NB4 (cell line): Measurements from ENCODE around the gene SLC25A21.
A peak's percentile ranks its signal among the peaks of the same experiment; 100 is the strongest.

Source experiments
- DNase-seq: peaks from one replicate; pipeline ENCODE4 v3.0.0; 2010; ENCODE audit warnings: low read depth
- H3K4me3 ChIP-seq: one replicate; pipeline ENCODE4 v1.5.1; 2011; ENCODE audit warnings: mild to moderate bottlenecking, low read depth, low read length, moderate library complexity
- MYC ChIP-seq: IDR thresholded peaks from 2 replicates; pipeline ENCODE4 v1.6.1; 2011; ENCODE audit warnings: low read depth, low read length
- POLR2A ChIP-seq: IDR thresholded peaks from 2 replicates; pipeline ENCODE4 v1.6.1; 2011; ENCODE audit warnings: mild to moderate bottlenecking; ENCODE audit not compliant: insufficient read length; ENCODE audit errors: extremely low read depth
- TF ChIP-seq, protein P1 (sequence below): IDR thresholded peaks from 2 replicates; pipeline ENCODE4 v1.6.1; 2011; ENCODE audit warnings: low read depth, low read length
- TF ChIP-seq, protein P2 (sequence below): IDR thresholded peaks from one replicate; pipeline ENCODE4 v1.5.1; 2012; ENCODE audit warnings: low read depth, low read length

SLC25A21 gene

DNA sequence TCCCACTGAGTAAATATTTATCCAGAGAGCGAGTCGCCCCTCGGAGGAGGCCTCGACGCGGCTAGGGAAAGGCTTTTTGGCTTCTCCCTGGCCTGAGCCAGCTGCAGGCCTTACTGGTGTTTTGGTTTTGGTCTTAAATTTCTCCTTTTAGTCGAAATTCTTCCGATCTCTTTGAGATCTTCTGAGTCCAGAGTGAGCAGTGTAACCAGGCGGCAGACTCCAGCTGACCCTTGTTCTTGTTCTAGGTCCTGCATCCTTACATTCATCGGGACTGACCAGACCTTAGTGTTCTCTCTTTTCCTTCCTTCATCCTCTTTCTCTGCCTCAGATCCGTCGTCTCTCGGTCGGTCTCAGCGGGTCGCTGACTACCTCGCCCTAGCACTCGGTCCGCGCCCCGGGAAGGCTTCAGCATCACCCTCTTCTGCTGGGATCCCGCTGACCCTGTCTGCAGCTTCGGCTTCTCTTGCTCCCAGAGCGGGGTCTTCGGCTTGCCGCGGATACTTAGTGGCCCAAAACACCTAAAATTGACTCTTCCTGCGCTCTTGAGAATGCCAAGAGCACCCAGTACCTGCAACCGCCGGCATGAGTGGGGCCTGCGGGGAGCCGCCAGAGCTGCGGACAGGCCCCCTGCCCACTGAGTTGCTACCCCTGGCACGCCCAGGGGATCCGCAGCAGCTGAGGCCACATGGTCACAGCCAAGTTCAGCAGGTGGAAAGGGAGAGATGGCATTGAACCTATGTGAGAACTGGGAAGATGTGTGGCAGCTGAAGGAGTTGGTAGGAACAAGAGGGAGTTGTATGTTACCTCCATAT, 513.2 kb downstream of the SLC25A21 start:
- no peak overlapping the region for H3K4me3 ChIP-seq
- TF ChIP-seq, protein P1, sequence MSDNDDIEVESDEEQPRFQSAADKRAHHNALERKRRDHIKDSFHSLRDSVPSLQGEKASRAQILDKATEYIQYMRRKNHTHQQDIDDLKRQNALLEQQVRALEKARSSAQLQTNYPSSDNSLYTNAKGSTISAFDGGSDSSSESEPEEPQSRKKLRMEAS, result no peak
- TF ChIP-seq POLR2A (no peak), MYC (no peak)
- TF ChIP-seq, protein P2, sequence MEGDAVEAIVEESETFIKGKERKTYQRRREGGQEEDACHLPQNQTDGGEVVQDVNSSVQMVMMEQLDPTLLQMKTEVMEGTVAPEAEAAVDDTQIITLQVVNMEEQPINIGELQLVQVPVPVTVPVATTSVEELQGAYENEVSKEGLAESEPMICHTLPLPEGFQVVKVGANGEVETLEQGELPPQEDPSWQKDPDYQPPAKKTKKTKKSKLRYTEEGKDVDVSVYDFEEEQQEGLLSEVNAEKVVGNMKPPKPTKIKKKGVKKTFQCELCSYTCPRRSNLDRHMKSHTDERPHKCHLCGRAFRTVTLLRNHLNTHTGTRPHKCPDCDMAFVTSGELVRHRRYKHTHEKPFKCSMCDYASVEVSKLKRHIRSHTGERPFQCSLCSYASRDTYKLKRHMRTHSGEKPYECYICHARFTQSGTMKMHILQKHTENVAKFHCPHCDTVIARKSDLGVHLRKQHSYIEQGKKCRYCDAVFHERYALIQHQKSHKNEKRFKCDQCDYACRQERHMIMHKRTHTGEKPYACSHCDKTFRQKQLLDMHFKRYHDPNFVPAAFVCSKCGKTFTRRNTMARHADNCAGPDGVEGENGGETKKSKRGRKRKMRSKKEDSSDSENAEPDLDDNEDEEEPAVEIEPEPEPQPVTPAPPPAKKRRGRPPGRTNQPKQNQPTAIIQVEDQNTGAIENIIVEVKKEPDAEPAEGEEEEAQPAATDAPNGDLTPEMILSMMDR, result no peak
- no peak for DNase-seq

DNA sequence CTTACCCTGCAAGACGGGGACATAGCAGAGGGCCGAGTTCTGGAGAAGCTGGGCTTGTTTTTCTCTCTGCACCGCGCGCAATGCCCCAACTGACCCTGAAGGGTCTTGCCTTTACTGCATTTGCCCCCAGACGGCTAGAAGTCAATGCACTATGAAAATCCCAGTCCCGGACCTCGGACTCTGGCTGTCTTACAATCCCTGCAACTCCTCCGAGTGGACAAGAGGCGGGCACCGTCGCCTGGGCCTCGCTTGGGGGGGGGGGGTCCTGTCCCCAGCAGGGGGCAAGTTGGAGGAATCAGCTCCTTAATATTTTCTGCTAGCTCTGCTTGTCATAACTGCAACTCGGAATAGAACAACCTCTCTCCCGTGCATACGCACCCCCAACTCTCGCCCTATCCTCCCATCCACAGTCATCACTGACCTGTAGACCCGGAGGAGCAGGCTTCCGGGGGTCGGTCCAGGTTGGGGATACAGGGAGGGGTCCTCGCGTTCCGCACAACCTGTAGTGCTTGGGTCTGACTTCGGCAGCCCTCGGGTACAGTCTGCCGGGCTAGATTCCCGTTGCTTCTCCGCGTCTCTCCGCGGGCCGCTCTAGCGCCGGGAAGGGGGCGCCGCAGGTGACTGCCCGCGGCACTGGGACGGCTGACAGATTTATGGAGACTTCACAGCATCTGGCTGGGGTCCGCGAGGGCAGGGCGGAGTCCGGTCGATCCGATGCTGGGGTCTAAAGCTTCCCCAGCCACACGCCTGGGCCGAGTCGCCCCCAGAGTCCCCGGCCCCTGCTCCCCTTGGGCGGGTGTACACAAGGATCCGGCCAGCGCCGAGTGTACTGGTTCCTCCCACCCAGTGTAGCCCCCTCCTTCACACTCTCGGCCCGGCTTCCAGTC, 514.0 kb downstream of the SLC25A21 start:
- DNase-seq, result no peak
- no peak overlapping the region for H3K4me3 ChIP-seq
- TF ChIP-seq, protein P1, result no peak
- TF ChIP-seq, protein P2, result no peak
- no peak for TF ChIP-seq MYC
- TF ChIP-seq POLR2A, result no peak

DNA sequence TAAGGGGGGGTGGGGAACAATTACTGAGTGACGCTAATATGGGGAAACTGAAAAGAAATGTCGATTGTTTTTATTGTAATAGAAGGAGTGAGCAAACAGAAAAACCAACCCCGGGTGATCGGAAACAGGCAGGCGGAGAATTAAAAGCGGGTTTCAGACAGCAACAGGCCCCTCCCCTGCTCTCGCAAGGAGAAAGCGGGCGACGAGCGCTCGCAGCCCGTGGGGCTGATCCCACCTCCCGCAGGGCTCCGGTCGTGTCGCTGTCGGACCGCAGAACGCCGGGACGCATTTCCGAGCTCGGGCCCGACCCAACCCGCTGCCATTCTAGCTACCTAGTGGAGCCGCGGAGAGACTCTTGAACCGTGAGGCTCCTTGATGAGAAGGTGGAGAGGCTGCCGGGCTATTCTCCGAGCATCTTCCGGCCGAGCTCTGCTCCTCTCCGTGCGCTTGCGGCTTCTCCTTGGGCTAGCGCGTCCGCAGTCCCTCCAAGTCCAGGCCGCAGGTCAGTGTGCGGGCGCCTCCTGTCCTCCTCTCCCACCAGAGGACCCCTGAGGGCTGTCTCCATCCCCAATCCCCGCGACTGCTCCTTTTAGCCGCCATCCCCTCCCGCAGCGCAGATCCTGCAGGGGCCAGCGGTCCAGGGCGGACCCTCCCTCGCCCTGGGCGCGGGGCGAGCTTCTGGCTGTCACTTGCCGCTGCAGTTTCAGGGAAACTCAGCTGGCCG, 514.8 kb downstream of the SLC25A21 start:
- TF ChIP-seq, protein P1, result no peak
- TF ChIP-seq, protein P2, result no peak
- no peak for TF ChIP-seq MYC
- no peak for TF ChIP-seq POLR2A
- DNase-seq, result no peak
- no peak overlapping the region for H3K4me3 ChIP-seq

DNA sequence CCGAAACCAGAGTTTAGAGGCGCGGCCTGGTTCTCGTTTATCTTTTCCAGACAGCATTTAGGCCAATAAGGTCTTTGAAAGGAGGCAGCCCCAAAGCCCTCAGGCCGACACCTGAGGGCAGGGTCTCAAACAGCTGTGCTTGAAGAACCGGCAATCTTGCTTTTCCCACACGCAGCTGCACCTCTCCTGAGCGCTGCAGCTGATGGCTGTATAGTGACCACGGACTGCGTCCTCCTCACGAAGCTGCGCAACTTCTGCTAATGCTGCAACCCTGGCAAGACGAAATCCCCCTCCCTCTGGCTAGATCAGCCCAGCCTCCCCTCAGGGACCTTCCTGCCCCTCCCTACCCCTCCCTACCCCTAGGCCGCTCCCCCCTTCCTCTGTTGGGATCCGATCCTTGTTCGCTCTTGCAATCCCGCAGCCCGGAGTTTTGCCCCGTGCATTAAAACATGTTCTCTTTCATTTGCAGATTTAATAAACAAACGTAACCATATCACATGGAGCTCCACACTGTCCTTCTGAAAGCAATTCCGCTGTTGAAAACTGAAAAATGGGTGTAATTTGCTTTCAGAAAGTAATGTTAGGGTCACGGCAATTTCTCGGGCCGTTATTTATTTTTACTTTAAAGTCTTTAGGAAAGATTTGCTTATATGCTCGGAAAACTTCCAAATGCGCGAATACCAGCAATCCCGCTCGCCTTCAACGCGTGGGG, 515.6 kb downstream of the SLC25A21 start:
- TF ChIP-seq, protein P2, result no peak
- TF ChIP-seq POLR2A, result no peak
- TF ChIP-seq, protein P1, result no peak
- TF ChIP-seq MYC, result no peak
- DNase-seq, result peak; percentile 32
- H3K4me3 ChIP-seq, result no peak overlapping the region
